B cell (primary cell): ENCODE results near the gene SETD1A.

Source experiments
- CTCF ChIP-seq: fragments of 200-600 bp; IDR thresholded peaks from one replicate; pipeline ENCODE4 v1.8.0; 2022; ENCODE audit warnings: antibody characterized with exemption, mild to moderate bottlenecking
- EZH2 ChIP-seq: IDR thresholded peaks from 2 replicates; pipeline ENCODE4 v1.6.1; 2012; ENCODE audit warnings: borderline replicate concordance, low read depth, mild to moderate bottlenecking, moderate library complexity, low read length; ENCODE audit not compliant: insufficient read depth, poor library complexity, severe bottlenecking

GRCh38 chr16:30990105-30990504, 32.6 kb downstream of the SETD1A start:
- TF ChIP-seq CTCF (no peak), EZH2 (no peak)
